Measurements from ENCODE around the gene WASF3.

DNA sequence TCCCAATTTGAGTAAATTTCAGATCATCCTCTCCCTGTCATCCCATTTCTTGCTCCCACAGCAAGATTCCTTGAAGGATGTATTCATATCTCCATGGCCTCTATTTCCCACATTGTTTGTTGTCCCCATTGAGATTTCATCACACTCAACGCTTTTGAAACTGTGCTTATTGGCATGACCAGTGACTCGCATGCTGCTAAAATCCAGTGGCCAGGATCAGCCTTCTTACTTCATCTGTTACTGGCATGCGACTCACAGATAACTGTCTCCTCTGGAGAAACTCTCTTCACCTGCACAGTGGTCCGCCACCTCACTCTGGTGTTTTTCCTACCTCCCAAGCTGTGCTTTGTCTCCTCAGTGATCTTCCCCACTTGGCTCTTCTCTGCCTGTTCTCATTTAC is 95.8 kb downstream of the WASF3 start:
- TF ChIP-seq CTCF (IDR thresholded peaks at IDR 0.05; ENCODE audit: borderline replicate concordance, extremely low read depth, low read length, poor library complexity, severe bottlenecking) = no peak
- no peak for TF ChIP-seq EZH2 (IDR thresholded peaks at IDR 0.05; ENCODE audit: borderline replicate concordance, low read depth, low read length, severe bottlenecking)

Measured in DND-41 (cell line).